ENCODE data around the gene PMM1.
"Not testable (repeated sequence)": the region's sequence is repeated elsewhere in the genome, so short reads cannot be mapped to it uniquely, and the experiment has no call there.

The PMM1 gene

DNA sequence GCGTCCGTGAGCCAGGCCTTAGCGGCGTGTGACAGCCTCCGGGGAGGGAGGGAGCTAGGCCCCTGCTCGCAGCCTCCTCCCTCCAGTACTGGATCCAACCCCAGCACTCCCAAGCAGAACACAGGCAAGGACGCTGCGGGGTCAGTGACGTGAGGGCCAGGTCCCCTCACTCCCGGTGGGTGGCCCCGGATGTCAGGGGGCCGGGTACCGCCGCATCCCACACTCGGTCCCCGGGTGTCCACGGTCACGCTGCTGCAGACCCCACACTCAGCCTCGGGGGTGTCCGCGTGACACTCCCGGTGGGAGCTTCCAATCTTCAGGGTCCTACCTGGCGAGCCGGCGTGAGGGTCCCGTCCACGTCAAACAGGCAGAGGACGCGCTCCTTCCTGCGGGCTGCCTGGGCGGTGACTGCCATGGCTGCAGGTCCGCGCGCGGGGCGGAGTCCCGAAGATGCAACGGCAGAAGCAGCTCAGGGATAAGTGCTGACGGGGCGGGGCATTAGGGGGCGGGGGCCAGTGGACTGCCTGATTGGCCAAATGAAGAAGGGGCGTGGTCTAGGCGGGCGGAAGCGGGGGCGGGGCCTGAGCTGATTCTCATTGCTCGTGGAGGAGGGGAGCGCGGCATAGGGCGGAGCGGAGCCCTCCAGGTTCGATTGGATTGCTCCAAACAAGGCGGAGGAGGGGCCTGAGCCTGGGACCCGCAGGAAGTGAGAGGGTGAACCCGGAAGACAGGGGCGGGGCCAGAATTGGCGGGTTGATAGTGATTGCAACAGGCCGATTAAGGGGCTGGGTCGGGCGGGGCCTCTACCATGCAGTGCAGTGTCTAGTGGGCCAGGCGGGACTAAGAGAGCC, at the start of gene PMM1:
TSS of gene PMM1 (minus strand) at position 450 of the 851 bp plus-strand sequence. CDS start at position 415, 35 bp downstream.
- FAIRE-seq (peak; percentile 85), DNase-seq (ENCODE audit: low spot score) (peak; percentile 98)

DNA sequence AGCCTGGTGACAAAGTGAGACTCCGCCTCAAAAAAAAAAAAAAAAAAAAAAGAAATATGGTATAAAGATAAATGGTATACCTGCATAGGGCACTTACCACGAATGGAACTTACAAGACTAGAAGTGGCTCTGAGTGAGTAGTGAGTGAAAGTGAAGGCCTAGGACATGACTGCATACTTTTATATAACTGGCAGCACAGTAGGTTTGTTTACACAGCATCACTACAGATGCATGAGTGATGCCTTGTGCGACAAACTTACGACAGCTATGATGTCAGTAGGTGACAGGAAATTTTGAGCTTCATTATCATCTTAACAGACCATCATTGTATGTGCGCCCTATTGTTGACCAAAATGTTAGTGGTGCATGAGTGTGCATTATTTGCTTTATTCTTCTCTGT, 49.1 kb upstream of the PMM1 start:
- DNase-seq (ENCODE audit: low spot score) = no peak
- no peak for FAIRE-seq

DNA sequence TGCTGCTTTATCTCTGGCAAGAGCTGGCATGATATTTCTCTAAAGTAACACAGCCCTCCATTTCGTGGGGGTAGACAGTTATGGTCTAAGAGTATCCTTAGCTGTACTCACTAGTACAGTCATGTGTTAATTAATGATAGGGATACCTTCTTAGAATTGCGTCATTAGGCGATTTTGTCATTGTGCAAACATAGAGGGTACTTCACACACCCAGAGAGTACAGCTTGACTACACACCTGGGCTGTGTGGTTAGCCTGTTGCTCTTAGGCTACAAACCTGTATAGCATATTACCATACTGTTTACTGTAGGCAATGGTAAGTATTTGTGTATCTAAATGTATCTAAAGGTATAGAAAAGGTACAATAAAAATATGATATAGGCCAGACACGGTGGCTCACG, 48.5 kb upstream of the PMM1 start:
- FAIRE-seq = no peak
- DNase-seq (ENCODE audit: low spot score) = no peak

DNA sequence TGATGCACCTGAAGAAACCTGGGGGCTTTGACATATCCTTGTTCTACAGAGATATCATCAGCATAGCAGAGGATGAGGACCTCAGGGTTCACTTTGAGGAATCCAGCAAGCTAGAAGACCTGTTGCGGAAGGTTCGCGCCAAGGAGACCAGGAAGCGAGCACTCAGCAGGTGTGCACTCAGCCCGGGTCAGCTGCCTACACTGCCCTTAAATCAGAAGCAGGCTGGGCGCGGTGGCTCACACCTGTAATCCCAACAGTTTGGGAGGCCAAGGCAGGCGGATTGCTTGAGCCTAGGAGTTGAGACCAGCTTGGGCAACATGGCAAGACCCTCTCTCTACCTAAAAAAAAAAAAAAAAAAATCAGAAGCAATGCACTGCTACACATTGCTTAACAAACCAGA, 48.0 kb upstream of the PMM1 start:
- not testable (repeated sequence) for DNase-seq (ENCODE audit: low spot score); FAIRE-seq

DNA sequence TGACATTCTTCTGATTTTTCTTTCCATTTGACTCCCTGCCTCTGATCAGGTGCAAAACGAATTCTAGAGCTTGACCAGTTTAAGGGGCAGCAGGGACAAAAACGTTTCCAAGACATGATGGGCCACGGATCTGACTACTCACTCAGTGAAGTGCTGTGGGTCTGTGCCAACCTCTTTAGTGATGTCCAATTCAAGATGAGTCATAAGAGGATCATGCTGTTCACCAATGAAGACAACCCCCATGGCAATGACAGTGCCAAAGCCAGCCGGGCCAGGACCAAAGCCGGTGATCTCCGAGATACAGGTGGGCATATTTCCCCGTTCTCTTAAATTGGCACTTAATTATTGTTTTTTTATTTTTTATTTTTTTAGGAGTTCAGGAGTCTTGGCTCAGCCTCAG, 46.8 kb upstream of the PMM1 start:
- DNase-seq (ENCODE audit: low spot score) (peak; percentile 49), FAIRE-seq (peak; percentile 79)

DNA sequence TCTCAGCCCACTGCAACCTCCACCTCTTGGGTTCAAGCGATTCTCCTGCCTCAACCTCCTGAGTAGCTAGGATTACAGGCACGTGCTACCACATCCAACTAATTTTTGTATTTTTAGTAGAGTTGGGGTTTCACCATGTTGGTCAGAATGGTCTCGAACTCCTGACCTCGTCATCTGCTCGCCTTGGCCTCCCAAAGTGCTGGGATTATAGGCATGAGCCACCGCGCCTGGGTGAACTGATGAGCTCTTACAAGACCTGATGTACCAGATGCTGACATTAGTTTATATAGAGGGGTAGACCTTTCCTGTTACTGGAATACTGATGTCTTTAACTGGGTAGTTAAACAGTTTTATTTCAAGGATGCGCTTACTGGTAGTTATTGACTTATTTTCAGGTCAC, 45.0 kb upstream of the PMM1 start:
- not testable (repeated sequence) for FAIRE-seq; DNase-seq (ENCODE audit: low spot score)

DNA sequence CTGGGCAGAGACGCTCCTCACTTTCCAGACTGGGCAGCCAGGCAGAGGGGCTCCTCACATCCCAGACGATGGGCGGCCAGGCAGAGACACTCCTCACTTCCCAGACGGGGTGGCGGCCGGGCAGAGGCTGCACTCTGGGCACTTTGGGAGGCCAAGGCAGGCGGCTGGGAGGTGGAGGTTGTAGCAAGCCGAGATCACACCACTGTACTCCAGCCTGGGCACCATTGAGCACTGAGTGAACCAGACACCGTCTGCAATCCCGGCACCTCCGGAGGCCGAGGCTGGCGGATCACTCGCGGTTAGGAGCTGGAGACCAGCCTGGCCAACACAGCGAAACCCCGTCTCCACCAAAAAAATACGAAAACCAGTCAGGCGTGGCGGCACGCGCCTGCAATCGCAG, 42.0 kb upstream of the PMM1 start:
- not testable (repeated sequence) for DNase-seq (ENCODE audit: low spot score); FAIRE-seq

DNA sequence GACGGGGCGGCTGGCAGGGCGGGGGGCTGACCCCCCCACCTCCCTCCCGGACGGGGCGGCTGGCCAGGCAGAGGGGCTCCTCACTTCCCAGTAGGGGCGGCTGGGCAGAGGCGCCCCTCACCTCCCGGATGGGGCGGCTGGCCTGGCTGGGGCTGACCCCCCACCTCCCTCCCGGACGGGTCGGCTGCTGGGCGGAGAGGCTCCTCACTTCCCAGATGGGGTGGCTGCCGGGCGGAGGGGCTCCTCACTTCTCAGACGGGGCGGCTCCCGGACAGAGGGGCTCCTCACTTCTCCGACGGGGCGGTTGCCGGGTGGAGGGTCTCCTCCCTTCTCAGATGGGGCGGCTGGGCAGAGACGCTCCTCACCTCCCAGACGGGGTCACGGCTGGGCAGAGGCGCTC, 41.5 kb upstream of the PMM1 start:
- not testable (repeated sequence) for FAIRE-seq; DNase-seq (ENCODE audit: low spot score)

DNA sequence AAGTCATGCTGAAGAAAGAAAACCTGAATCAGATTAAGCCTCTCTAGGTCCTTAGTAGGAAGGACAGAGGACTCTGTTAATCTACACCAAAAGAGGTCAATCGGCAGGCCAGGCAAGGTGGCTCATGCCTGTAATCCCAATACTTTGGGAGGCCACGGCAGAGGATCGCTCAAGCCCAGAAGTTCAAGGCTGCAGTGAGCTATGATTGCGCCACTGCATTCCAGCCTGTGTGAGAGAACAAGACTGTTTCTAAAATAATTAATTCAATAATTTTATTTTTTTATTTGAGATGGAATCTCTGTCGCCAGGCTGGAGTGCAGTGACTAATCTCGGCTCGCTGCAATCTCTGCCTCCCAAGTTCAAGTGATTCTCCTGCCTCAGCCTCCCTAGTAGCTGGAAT, 35.9 kb upstream of the PMM1 start:
- FAIRE-seq (no peak), DNase-seq (ENCODE audit: low spot score) (no peak)

DNA sequence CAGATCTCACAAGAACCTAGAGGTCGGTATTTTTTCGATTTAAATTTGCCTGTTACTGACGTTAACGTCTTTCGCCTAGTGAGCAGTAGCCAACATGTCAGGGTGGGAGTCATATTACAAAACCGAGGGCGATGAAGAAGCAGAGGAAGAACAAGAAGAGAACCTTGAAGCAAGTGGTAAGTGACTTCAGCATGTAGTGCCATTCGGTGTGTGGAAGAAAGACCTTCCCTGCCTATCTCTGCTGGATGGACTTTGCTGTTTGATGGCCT, 32.2 kb upstream of the PMM1 start:
- no peak for DNase-seq (ENCODE audit: low spot score)
- FAIRE-seq = no peak

DNA sequence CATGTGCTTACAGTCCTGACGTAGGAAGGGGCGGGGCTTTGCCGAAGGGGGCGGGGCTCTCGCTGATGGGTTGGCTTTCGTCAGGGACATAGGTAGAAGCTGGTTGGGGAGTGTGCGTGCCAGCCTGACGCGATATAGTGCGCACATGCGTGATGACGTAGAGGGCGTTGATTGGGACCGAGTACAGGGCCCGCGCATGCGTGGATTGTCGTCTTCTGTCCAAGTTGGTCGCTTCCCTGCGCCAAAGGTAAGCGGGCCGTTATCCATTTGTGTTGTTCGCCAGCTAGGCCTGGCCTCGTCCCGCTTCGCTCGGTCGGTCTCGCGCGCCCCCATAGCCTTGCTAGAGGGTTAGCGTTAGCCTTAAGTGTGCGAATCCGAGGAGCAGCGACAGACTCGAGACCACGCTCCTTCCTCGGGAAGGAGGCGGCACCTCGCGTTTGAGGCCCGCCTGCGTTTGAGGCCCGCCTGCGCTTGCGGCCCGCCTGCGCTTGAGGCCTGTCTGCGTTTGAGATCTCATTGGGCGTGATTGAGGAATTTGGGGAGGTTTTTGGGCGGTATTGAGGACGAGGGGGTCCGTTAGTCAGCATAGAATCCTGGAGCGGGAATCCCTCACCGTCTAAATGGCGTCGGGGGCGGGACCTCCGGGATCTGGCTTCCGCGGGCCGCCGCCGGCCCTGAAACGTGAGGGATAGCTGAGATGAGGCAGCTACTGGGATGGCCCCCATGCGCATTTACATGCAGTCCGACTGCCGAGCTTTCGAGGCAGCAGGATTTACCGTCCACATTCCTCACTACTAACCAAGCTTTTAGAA, 31.7 kb upstream of the PMM1 start, which contains the start of gene XRCC6:
TSS of gene XRCC6 (plus strand) at position 197 of the 812 bp plus-strand sequence. CDS start 710 bp downstream, outside the sequence.
- FAIRE-seq (peak; percentile 80), DNase-seq (ENCODE audit: low spot score) (peak; percentile 99)

DNA sequence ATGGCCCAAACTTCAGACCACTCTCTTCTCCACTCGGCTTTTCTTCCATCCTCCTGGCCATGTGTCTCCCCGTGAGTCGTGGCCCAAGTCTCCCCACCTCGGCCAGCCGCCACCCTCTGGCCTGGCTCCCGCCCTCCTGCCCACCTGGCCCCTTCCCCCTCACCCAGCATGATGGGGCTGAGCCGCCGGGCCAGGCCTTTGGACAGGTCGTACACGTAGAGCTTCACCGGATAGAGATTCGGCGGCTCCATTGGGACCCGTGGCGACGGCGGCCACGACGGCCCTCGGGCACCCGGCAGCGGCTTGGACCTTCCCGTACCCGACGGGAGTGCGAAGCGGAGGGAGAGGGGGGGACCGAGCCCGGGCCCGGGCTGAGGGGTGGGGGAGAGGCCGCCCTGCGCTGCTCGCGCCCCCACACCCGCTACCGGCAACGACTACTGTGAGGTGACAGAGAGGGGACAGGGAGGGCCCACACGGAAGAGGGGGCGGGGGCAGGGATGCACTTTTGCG, 31.0 kb upstream of the PMM1 start, which contains the start of gene DESI1:
TSS of gene DESI1 (minus strand) at position 455 of the 510 bp plus-strand sequence. CDS start at position 251, 204 bp downstream.
- FAIRE-seq (no peak), DNase-seq (ENCODE audit: low spot score) (no peak)

DNA sequence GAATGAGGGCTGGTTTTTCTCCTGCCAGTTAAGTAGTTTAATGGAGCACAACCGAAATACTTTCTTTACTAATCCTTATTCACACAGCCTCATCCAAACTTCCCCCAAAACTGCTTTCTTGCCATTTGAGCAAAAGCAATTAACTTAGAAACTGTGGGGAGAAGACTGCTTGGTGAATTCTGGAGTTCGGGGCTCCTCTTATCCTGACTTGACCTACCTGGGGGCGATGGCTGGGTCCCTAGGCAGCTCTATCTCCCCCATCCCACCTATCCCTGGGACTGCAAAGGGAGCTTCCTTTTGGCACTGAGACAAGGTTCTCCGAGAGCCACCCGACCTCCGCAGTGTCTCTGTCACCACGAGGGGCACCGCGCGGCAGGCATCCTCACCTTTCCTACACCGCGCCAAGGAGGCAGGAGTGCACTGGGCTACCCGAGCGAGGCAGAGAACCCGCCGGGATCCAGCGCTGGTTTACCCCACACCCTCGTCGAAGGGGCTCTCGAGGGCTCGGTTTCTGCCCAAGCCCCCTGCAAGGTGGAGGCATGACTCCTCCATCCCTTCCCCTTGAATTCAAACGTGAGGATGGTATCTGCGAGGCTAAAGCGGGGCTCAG, 30.4 kb upstream of the PMM1 start:
- FAIRE-seq (no peak), DNase-seq (ENCODE audit: low spot score) (peak; percentile 23)

DNA sequence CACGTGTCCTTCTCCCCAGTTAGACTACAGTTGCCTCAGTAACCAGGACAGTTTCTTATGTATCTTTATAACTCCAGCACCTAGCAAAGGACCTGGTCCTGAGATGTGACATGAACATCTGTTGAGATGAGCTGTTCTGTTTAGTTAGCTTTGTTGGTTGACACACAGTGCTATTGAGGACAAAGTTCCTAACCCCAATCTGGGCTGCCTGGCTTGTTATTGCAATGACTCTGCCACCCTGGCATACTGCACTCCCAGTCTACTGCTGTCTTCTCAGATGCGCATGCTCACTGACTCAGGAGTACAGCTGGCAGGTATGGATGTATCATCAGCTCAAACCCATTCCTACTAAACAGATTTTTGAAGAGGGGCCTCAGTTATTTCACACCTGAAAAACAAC, 23.8 kb upstream of the PMM1 start:
- no peak for FAIRE-seq
- DNase-seq (ENCODE audit: low spot score) = no peak

DNA sequence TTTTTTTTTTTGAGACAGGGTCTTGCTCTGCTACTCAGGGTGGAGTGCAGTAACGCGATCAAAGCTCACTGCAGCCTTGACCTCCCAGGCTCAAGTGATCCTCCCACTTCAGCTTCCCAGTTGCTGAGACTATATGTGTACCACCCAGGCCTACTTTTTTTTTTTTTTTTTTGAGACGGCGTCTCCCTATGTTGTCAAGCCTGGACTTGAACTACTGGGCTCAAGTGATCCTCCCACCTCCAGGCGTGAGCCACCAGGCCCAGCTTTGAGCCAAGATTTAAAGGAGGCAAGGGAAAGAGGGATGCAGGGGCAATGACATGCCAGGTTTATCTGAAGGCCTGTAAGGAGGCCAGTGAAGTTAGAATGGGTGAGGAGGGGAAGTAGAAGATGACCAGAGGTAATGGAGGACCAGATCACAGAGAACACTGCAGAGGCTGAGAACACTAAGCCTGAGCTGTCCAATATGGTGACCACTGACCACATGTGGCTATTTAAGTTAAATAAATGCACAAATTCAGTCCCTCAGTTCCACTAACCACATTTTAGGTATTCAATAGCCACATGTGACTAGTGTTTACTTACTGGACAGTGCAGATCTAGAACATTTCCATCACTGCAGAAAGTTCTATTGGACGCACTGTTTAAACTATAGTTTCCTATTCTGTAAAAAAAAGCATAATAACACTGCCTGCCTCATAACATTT, 23.1 kb upstream of the PMM1 start:
- DNase-seq (ENCODE audit: low spot score) (no peak), FAIRE-seq (no peak)

DNA sequence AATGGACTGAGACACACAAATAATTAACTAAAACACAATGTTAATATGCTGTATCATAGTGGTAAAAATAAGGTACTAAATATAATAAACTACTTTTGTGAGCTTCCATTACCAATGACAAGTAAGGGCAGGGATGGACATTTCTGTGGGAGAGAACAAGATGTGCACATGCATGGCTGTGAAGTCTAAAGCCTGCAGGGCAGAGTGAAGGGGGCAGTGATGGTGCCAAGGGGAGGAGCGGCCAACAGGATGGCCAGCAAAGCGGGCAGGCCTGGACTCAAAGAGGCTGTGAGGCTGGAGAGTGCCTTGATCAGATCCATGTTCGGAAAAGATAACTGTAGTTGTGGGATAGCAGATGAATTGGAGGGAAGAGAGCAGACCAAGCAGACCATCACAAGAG, 18.7 kb upstream of the PMM1 start:
- no peak for FAIRE-seq
- no peak for DNase-seq (ENCODE audit: low spot score)

DNA sequence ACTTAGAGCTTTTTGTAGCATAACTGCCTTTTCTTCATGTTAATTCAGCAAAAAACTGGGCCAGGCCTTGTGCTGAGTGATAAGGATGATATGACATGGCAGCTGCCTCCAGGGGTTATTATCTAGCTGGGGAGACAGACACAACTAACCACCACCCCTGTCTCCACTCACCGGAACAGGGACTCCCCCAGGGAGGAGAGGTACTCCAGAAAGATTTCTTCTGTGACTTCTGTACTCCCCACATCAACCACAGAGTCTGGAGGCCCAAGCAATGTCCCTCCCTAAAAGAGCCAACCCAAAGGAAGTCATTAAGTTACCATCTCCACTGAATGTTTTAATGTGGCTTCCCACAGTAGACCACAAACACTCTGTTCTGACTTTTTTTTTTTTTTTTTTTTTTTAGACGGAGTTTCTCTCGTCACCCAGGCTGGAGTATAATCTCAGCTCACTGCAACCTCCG, 14.3 kb upstream of the PMM1 start:
- DNase-seq (ENCODE audit: low spot score) (no peak), FAIRE-seq (no peak)

DNA sequence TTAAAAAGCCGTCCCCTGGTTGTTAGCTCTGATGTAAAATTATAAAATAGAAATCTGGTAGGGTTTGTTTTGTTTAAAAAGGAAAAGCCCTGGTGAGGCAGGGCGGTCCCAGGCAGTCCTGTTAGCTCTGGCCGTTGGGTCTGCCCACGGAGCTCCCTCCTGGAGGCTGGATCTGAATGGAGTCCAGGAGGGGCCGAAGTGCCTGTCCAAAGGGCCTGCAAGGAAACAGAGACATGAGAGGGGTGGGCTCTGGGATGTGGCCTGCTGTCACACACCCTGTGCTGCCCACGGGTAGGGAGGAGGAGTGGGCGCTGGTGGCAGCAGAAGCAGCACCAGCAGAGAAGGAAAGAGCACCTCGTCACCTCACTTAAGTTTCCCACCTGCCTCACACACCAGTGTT, 11.3 kb upstream of the PMM1 start:
- FAIRE-seq = no peak

DNA sequence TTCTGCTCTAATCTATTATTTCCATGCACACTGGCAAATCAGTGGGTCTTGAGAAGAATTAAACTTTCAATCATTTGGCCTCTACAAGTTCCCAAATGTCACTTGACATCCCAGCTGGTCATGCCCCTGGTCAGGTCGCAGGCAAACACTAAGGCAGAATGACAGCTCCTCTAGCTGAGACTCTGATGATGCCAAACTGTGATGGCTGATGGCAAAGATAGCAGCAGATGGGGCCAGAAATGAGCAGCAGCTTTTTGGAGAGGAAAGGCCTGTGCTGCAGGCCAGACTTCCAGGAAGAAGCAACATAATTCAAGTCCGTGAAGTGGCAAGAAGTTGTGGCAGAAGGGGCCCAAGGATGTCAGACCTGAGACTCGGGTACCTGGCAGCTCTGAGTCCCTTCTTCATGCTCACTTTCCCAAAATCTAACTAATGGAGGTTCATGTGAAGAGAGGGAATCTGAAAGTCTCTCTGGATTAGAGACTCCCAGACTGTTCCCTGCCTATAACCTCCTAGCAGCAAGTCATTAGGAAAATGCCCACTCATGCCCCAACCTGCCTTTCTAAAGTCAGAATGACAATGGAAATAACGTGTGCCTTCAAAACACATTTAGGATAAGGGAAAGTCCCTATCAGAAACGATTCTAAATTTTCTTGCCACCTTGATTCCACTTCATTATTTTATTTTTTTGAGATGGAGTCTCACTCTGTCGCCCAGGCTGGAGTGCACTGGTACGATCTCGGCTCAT, 9.4 kb upstream of the PMM1 start:
- DNase-seq (ENCODE audit: low spot score) = no peak
- no peak for FAIRE-seq

More for the DNA sequence above, 11.3 kb upstream of the PMM1 start:
- no peak for DNase-seq (ENCODE audit: low spot score)

DNA sequence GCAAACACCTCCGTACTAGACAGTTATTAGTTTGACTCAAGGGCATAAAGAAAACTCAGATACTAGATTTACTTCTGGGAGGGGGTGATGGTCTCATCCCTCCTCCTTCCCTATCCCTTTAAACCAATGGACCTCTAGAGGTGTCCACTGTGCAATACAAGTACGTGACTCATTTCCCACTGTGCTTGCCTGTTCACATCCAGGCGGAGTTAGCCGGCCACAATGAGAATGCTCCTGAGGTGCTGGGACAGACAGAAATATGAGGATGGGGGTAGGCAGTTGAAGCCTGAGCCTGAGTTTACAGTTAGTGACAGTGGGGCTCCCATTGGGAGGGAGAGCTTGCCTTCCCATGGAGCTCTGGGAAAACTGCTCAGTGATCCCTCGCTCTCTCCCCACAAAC, 8.4 kb upstream of the PMM1 start:
- peak; percentile 58 for DNase-seq (ENCODE audit: low spot score)
- FAIRE-seq = no peak

Measured in RCC 7860 (cell line).